ENCODE measurements around the gene CKAP2.
"Not testable (repeated sequence)": the region's sequence is repeated elsewhere in the genome, so short reads cannot be mapped to it uniquely, and the experiment has no call there.

Gene CKAP2

GRCh38 chr13:52447815-52448552 is 7.3 kb upstream of the CKAP2 start:
- H3K9me3 Mint-ChIP-seq, result no peaks in the 10 kb centered on the region
- H3K27ac Mint-ChIP-seq, result no peak overlapping the region
- H3K27me3 Mint-ChIP-seq, result no peaks in the 10 kb centered on the region
- H3K4me1 Mint-ChIP-seq, result peaks cover 20% of the 10 kb centered on the region
- no peak for ATAC-seq
- H3K4me3 Mint-ChIP-seq, result no peak overlapping the region
- no peak for DNase-seq

- DNase-seq (no peak), ATAC-seq (no peak)
- H3K4me3 Mint-ChIP-seq, result peak overlapping the region; percentile 86
- peaks cover 35% of the 10 kb centered on the region for H3K4me1 Mint-ChIP-seq
- no peaks in the 10 kb centered on the region for H3K9me3 Mint-ChIP-seq
- peak overlapping the region; percentile 93 to 97 for H3K27ac Mint-ChIP-seq
- no peaks in the 10 kb centered on the region for H3K27me3 Mint-ChIP-seq
Measured at GRCh38 chr13:52449331-52450011, 5.8 kb upstream of the CKAP2 start.

- Mint-ChIP-seq H3K4me1 (peaks cover 37% of the 10 kb centered on the region), H3K4me3 (peak within 1 kb of the TSS; percentile 86), H3K27ac (peak within 1 kb of the TSS; percentile 96 to 97), H3K9me3 (no peaks in the 10 kb centered on the region), H3K27me3 (no peaks in the 10 kb centered on the region)
- ATAC-seq (peak; percentile 85), DNase-seq (peak; percentile 95 to 97)
Measured at GRCh38 chr13:52450012-52450792, 5.1 kb upstream of the CKAP2 start, which contains the start of gene VPS36. VPS36 (minus strand) TSS chr13:52450634; CDS start chr13:52450594, 40 bp downstream.

GRCh38 chr13:52450793-52451116 is 4.5 kb upstream of the CKAP2 start:
- H3K4me3 Mint-ChIP-seq, result peak overlapping the region; percentile 82 to 86
- H3K4me1 Mint-ChIP-seq, result peaks cover 37% of the 10 kb centered on the region
- no peak for ATAC-seq

GRCh38 chr13:52451135-52451804 is 4.0 kb upstream of the CKAP2 start:
- H3K4me3 Mint-ChIP-seq, result peak overlapping the region; percentile 10 to 82
- DNase-seq (no peak), ATAC-seq (no peak)
- no peaks in the 10 kb centered on the region for H3K27me3 Mint-ChIP-seq
- peaks cover 39% of the 10 kb centered on the region for H3K4me1 Mint-ChIP-seq
- no peak overlapping the region for H3K27ac Mint-ChIP-seq
- no peaks in the 10 kb centered on the region for H3K9me3 Mint-ChIP-seq

More at GRCh38 chr13:52450793-52451116, 4.5 kb upstream of the CKAP2 start:
- H3K27ac Mint-ChIP-seq, result peak overlapping the region in 1 of 2 donors; percentile 91
- DNase-seq, result no peak
- no peaks in the 10 kb centered on the region for H3K27me3 Mint-ChIP-seq
- H3K9me3 Mint-ChIP-seq, result no peaks in the 10 kb centered on the region

- DNase-seq (no peak), ATAC-seq (no peak)
- no peak overlapping the region for H3K4me3 Mint-ChIP-seq
- H3K4me1 Mint-ChIP-seq, result peaks cover 45% of the 10 kb centered on the region
- no peak overlapping the region for H3K27ac Mint-ChIP-seq
- no peaks in the 10 kb centered on the region for H3K27me3 Mint-ChIP-seq
- H3K9me3 Mint-ChIP-seq, result no peaks in the 10 kb centered on the region
Measured at GRCh38 chr13:52452470-52452869, 2.8 kb upstream of the CKAP2 start.

- DNase-seq (peak; percentile 18 to 19), ATAC-seq (no peak)
- Mint-ChIP-seq H3K4me1 (peaks cover 28% of the 10 kb centered on the region), H3K4me3 (peak overlapping the region; percentile 88 to 96), H3K9me3 (no peaks in the 10 kb centered on the region), H3K27me3 (no peaks in the 10 kb centered on the region), H3K27ac (peak overlapping the region; percentile 94 to 99)
Measured at GRCh38 chr13:52454459-52454819, 839 bp upstream of the CKAP2 start.

GRCh38 chr13:52455677-52456041 is 381 bp downstream of the CKAP2 start:
- Mint-ChIP-seq H3K9me3 (no peaks in the 10 kb centered on the region), H3K27me3 (no peaks in the 10 kb centered on the region), H3K4me1 (peaks cover 31% of the 10 kb centered on the region)

GRCh38 chr13:52459668-52460067 is 4.4 kb downstream of the CKAP2 start:
- DNase-seq (no peak), ATAC-seq (no peak)
- no peak overlapping the region for H3K27ac Mint-ChIP-seq
- H3K4me3 Mint-ChIP-seq, result no peak overlapping the region
- peaks cover 26% of the 10 kb centered on the region for H3K4me1 Mint-ChIP-seq
- no peaks in the 10 kb centered on the region for H3K27me3 Mint-ChIP-seq
- no peaks in the 10 kb centered on the region for H3K9me3 Mint-ChIP-seq

More at GRCh38 chr13:52455677-52456041, 381 bp downstream of the CKAP2 start:
- Mint-ChIP-seq H3K27ac (peak overlapping the region; percentile 87 to 99), H3K4me3 (peak overlapping the region; percentile 88 to 96)
- DNase-seq, result peak; percentile 76 to 79
- ATAC-seq, result peak; percentile 64

- Mint-ChIP-seq H3K27me3 (no peaks in the 10 kb centered on the region), H3K9me3 (no peaks in the 10 kb centered on the region), H3K4me1 (peaks cover 23% of the 10 kb centered on the region), H3K27ac (no peak overlapping the region), H3K4me3 (no peak overlapping the region)
- peak; percentile 78 for ATAC-seq
- DNase-seq, result no peak
Measured at GRCh38 chr13:52461265-52461664, 6.0 kb downstream of the CKAP2 start.

GRCh38 chr13:52463526-52463925 is 8.2 kb downstream of the CKAP2 start:
- Mint-ChIP-seq H3K27me3 (no peaks in the 10 kb centered on the region), H3K4me3 (no peak overlapping the region), H3K27ac (peak overlapping the region in 1 of 2 donors; percentile 22), H3K9me3 (no peaks in the 10 kb centered on the region), H3K4me1 (peaks cover 15% of the 10 kb centered on the region)
- DNase-seq (no peak), ATAC-seq (no peak)

- H3K9me3 Mint-ChIP-seq, H3K27me3 Mint-ChIP-seq, H3K27ac Mint-ChIP-seq, DNase-seq, H3K4me3 Mint-ChIP-seq, H3K4me1 Mint-ChIP-seq, ATAC-seq: not testable (repeated sequence)
Measured at GRCh38 chr13:52468487-52468886, 13.2 kb downstream of the CKAP2 start.

GRCh38 chr13:52480677-52481428 is 25.6 kb downstream of the CKAP2 start:
- DNase-seq, H3K9me3 Mint-ChIP-seq, H3K4me3 Mint-ChIP-seq, ATAC-seq, H3K27me3 Mint-ChIP-seq, H3K27ac Mint-ChIP-seq, H3K4me1 Mint-ChIP-seq: not testable (repeated sequence)

GRCh38 chr13:52487078-52487477 is 31.8 kb downstream of the CKAP2 start:
- ATAC-seq, H3K4me1 Mint-ChIP-seq, H3K9me3 Mint-ChIP-seq, H3K4me3 Mint-ChIP-seq, H3K27me3 Mint-ChIP-seq, H3K27ac Mint-ChIP-seq, DNase-seq: not testable (repeated sequence)

- not testable (repeated sequence) for ATAC-seq, H3K27me3 Mint-ChIP-seq, H3K4me1 Mint-ChIP-seq, H3K27ac Mint-ChIP-seq, H3K9me3 Mint-ChIP-seq, H3K4me3 Mint-ChIP-seq, DNase-seq
Measured at GRCh38 chr13:52488763-52489162, 33.5 kb downstream of the CKAP2 start.
